SK-N-SH (cell line): ENCODE results near the gene GALNT13. TPM values are rescaled to one million over a fixed set of nuclear protein-coding genes. Genes with fewer than 3 reads are reported as not detected.

Experiments used
- CTCF ChIA-PET: fragments of 300-600, 350-600 bp; formaldehyde crosslinking; extraction: SDS; loops from one replicate; lab custom pipeline; 2021; lab: Yijun Ruan, JAX
- POLR2A ChIA-PET: fragments of 350-600 bp; sonication (Branson Sonifier 250); formaldehyde crosslinking; extraction: SDS; loops from one replicate; lab custom pipeline; 2020; ENCODE audit warnings: antibody characterized with exemption, inconsistent platforms; lab: Yijun Ruan, JAX
- DNase-seq: peaks from one replicate; pipeline ENCODE4 v3.0.0; 2012
- H2AFZ ChIP-seq: fragments of 200-600 bp; sonication (generic); 2 replicates; pipeline ENCODE4 v1.8.1; 2016; ENCODE audit warnings: antibody characterized with exemption, mild to moderate bottlenecking, low read depth
- H3F3A ChIP-seq: fragments of 200-600 bp; sonication (generic); replicated peaks from 2 replicates; pipeline ENCODE3; 2016; ENCODE audit warnings: antibody characterized with exemption, mild to moderate bottlenecking; ENCODE audit not compliant: insufficient read depth
- H3K27ac ChIP-seq, 2 experiments: fragments of 200-500 bp in 1 of 2; fragments of 200-600 bp in 1 of 2; sonication (Bioruptor generic) in 1 of 2; sonication (generic), shearing (Covaris generic) in 1 of 2; 2 replicates each; pipeline versions ENCODE4 v1.5.1 to v1.6.1; 2014 to 2016; ENCODE audit warnings: low read depth in 2 of 2, inconsistent platforms in 1 of 2, low read length in 1 of 2, mild to moderate bottlenecking in 1 of 2, mixed read lengths in 1 of 2
- H3K27me3 ChIP-seq: fragments of 200-600 bp; sonication (generic), shearing (Covaris generic); 2 replicates; pipeline ENCODE4 v1.6.1; 2016; ENCODE audit warnings: mixed run types; ENCODE audit not compliant: insufficient read depth
- H3K36me3 ChIP-seq, 2 experiments: fragments of 200-500 bp in 1 of 2; fragments of 200-600 bp in 1 of 2; sonication (Bioruptor generic) in 1 of 2; sonication (generic) in 1 of 2; replicated peaks in 1 of 2; 2 replicates each; pipeline versions ENCODE3 to v1.5.1; 2014 to 2016; ENCODE audit warnings: low read length in 1 of 2, mild to moderate bottlenecking in 1 of 2; ENCODE audit not compliant: insufficient read depth in 2 of 2, control insufficient read depth in 1 of 2
- H3K4me1 ChIP-seq, 2 experiments: fragments of 200-500 bp in 1 of 2; fragments of 200-600 bp in 1 of 2; sonication (Bioruptor generic) in 1 of 2; sonication (generic), shearing (Covaris generic) in 1 of 2; 2 replicates each; pipeline versions ENCODE4 v1.5.1 to v1.6.1; 2014 to 2016; ENCODE audit warnings: low read depth in 1 of 2, low read length in 1 of 2, mixed run types in 1 of 2; ENCODE audit not compliant: insufficient read depth in 2 of 2, control insufficient read depth in 1 of 2
- H3K4me2 ChIP-seq: fragments of 200-600 bp; sonication (generic), shearing (Covaris generic); 2 replicates; pipeline ENCODE4 v1.6.1; 2017; ENCODE audit warnings: mixed run types
- H3K4me3 ChIP-seq, 2 experiments: fragments of 200-500 bp in 1 of 2; fragments of 200-600 bp in 1 of 2; sonication (Bioruptor generic) in 1 of 2; sonication (generic), shearing (Covaris generic) in 1 of 2; 2 replicates each; pipeline versions ENCODE4 v1.5.1 to v1.8.1; 2014 to 2016; ENCODE audit warnings: low read depth in 2 of 2, inconsistent platforms in 1 of 2, low read length in 1 of 2, mild to moderate bottlenecking in 1 of 2, mixed read lengths in 1 of 2, moderate library complexity in 1 of 2
- H3K79me2 ChIP-seq: fragments of 200-600 bp; sonication (generic); 2 replicates; pipeline ENCODE4 v1.8.1; 2017; ENCODE audit warnings: mild to moderate bottlenecking; ENCODE audit not compliant: insufficient read depth
- H3K9ac ChIP-seq: fragments of 200-600 bp; sonication (generic); 2 replicates; pipeline ENCODE4 v1.6.1; 2017; ENCODE audit warnings: mixed run types
- H3K9me2 ChIP-seq: fragments of 200-600 bp; sonication (generic); 2 replicates; pipeline ENCODE4 v1.6.1; 2017; ENCODE audit warnings: mixed run types
- H3K9me3 ChIP-seq: fragments of 200-600 bp; sonication (generic); 2 replicates; pipeline ENCODE4 v1.6.1; 2017; ENCODE audit warnings: mixed run types, mild to moderate bottlenecking, moderate library complexity
- H4K20me1 ChIP-seq: fragments of 200-600 bp; sonication (generic); 2 replicates; pipeline ENCODE4 v1.6.1; 2017; ENCODE audit warnings: mild to moderate bottlenecking, mixed run types; ENCODE audit not compliant: insufficient read depth
- ELF1 ChIP-seq: IDR thresholded peaks from 2 replicates; pipeline ENCODE4 v1.4.0; 2012
- EZH2phosphoT487 ChIP-seq: fragments of 200-600 bp; sonication (generic); IDR thresholded peaks from 2 replicates; pipeline ENCODE4 v1.6.1; 2017; ENCODE audit warnings: low read depth, mixed run types, mild to moderate bottlenecking, antibody characterized with exemption, moderate library complexity, borderline replicate concordance
- GATA2 ChIP-seq: sonication (generic); formaldehyde crosslinking; IDR thresholded peaks from 2 replicates; pipeline ENCODE4 v1.5.0; 2020; ENCODE audit warnings: mild to moderate bottlenecking, missing genetic modification reagents
- IRF3 ChIP-seq: fragments of 150-350 bp; IDR thresholded peaks from 2 replicates; pipeline ENCODE4 v1.6.1; 2016; ENCODE audit warnings: mild to moderate bottlenecking, low read depth, low read length
- MXI1 ChIP-seq: IDR thresholded peaks from 2 replicates; pipeline ENCODE4 v1.6.1; 2012; ENCODE audit warnings: mild to moderate bottlenecking, low read depth, low read length, improper control_type of control experiment
- POLR2AphosphoS5 ChIP-seq: IDR thresholded peaks from 2 replicates; pipeline ENCODE4 v1.6.1; 2012; ENCODE audit warnings: low read depth, low read length
- RCOR1 ChIP-seq: fragments of 150-350 bp; IDR thresholded peaks from 2 replicates; pipeline ENCODE4 v1.6.1; 2017; ENCODE audit warnings: antibody characterized with exemption, low read length
- SIN3A ChIP-seq: IDR thresholded peaks from 2 replicates; pipeline ENCODE4 v1.6.1; 2012; ENCODE audit warnings: low read depth, mild to moderate bottlenecking, low read length, moderate library complexity, borderline replicate concordance
- SMC3 ChIP-seq: IDR thresholded peaks from 2 replicates; pipeline ENCODE4 v1.6.1; 2012; ENCODE audit warnings: low read depth, low read length, improper control_type of control experiment
- TAF1 ChIP-seq: IDR thresholded peaks from 2 replicates; pipeline ENCODE4 v1.6.1; 2012; ENCODE audit warnings: low read depth, mild to moderate bottlenecking, low read length, moderate library complexity, borderline replicate concordance
- TCF12 ChIP-seq: IDR thresholded peaks from 2 replicates; pipeline ENCODE4 v1.4.0; 2012
- USF1 ChIP-seq: IDR thresholded peaks from 2 replicates; pipeline ENCODE4 v1.4.0; 2012; ENCODE audit warnings: low read depth, borderline replicate concordance
- YY1 ChIP-seq: IDR thresholded peaks from 2 replicates; pipeline ENCODE4 v1.4.0; 2012; ENCODE audit warnings: low read depth, mild to moderate bottlenecking
- ZBTB33 ChIP-seq: IDR thresholded peaks from 2 replicates; pipeline ENCODE4 v1.4.0; 2012; ENCODE audit warnings: low read depth, borderline replicate concordance
- polyA plus RNA-seq, 3 experiments: library from polyadenylated mRNA; depleted of rRNA; stranded (reverse); fragments of >200 nt; gene quantifications; 2 replicates each; pipeline ENCODE4 v1.2.3, GENCODE V29; 2012

GALNT13 gene
- polyA plus RNA-seq, 1 of the 3 experiments (the other 2 are of a cell fraction), result 0.33 TPM

GRCh38 chr2:153880926-153881325, 9.2 kb downstream of the GALNT13 start (continued):
- TF ChIP-seq ZBTB33 (no peak), YY1 (no peak), RCOR1 (no peak), POLR2AphosphoS5 (no peak), MXI1 (no peak), TAF1 (no peak), IRF3 (no peak), SMC3 (no peak), TCF12 (no peak), ELF1 (no peak)

GRCh38 chr2:153886833-153887232, 15.1 kb downstream of the GALNT13 start:
- H3K9me3 ChIP-seq, result no peaks in the 10 kb centered on the region
- H3K27ac ChIP-seq, result no peak overlapping the region
- ChIA-PET CTCF (interaction anchor here (2.2 kb wide), 1 partner anchor 15 kb away, joined by 8 read pairs; the partner anchor contains the start of gene GALNT13), POLR2A (no interaction called here)
- H3K4me3 ChIP-seq, result no peak overlapping the region
- no peaks in the 10 kb centered on the region for H3K9me2 ChIP-seq
- no peak overlapping the region for H3K9ac ChIP-seq
- no peak overlapping the region for H2AFZ ChIP-seq
- H3K27me3 ChIP-seq, result no peaks in the 10 kb centered on the region
- no peaks in the 10 kb centered on the region for H3K36me3 ChIP-seq
- H4K20me1 ChIP-seq, result no peaks in the 10 kb centered on the region
- H3K79me2 ChIP-seq, result no peaks in the 10 kb centered on the region
- no peak for TF ChIP-seq MXI1
- TF ChIP-seq USF1, result no peak
- TF ChIP-seq SIN3A, result no peak
- no peak for TF ChIP-seq GATA2 (CRISPR knock-in tag)
- TF ChIP-seq EZH2phosphoT487, result no peak
- no peak overlapping the region for H3K4me2 ChIP-seq
- DNase-seq, result no peak
- H3F3A ChIP-seq, result no peaks in the 10 kb centered on the region
- H3K4me1 ChIP-seq, result peaks cover 0 to 4% of the 10 kb centered on the region in 2 experiments; a peak in 2 of 4 replicates
